GM19351 (cell line): Measurements from ENCODE around the gene TRIO.

ENCODE experiments used
- ATAC-seq: cut with Tn5 transposase; IDR thresholded peaks from one replicate; pipeline ENCODE4 v1.9.1; 2021; ENCODE audit warnings: mild to moderate bottlenecking, moderate library complexity; ENCODE audit not compliant: unreplicated experiment

Gene TRIO

DNA sequence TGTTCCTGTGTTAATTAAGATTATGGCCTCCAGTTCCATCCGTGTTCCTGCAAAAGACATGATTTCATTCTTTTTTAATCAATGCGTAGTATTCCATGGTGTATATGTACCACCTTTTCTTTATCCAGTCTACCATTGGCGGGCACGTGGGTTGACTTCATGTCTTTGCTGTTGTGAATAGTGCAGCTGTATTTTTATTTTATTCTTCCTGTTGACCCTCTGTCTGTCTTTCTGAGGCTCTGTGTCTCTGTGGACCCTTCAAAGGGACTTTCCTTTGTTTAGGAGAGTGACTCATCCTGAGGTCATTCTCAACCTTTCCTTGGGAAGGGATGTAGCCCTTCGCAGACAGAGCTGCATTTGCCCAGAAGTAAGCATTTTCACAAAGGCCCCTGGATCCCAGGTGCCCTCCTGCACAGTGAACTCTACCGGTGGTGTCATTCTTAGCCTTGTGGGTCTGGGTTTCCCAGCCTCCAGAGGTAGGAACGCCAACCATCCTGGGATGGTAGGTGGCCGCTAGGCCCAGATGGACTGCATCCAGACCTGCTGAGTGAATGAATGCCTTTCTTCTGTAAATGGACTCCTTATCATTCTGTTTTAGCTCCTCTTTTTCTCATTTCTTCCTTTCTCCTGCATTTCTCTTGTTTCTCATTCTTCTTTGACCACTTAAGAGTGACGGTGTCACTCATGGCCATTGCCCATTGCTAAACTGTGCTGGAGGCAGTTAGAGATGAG lies 22.4 kb downstream of the TRIO start:
- ATAC-seq: no peak

DNA sequence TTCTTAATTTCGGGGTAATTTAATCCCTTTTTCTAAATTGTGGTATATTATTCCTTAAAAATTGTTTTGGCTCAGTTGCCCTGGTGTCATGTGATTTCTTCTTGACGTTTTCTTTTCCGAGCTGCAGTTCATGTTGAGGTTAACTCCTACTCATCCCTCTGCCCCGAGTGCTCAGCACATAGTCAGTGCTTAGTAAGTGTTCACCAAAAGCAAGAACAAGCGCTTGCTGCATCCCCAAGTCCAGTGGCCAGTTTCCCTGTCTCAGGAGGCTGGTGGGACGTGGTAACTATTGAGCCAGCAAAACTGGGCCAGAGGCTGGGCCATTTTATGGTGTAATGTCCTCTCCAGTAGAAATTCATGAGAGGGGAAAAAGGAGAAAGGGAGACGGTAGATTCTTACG lies 23.3 kb downstream of the TRIO start:
- no peak for ATAC-seq

DNA sequence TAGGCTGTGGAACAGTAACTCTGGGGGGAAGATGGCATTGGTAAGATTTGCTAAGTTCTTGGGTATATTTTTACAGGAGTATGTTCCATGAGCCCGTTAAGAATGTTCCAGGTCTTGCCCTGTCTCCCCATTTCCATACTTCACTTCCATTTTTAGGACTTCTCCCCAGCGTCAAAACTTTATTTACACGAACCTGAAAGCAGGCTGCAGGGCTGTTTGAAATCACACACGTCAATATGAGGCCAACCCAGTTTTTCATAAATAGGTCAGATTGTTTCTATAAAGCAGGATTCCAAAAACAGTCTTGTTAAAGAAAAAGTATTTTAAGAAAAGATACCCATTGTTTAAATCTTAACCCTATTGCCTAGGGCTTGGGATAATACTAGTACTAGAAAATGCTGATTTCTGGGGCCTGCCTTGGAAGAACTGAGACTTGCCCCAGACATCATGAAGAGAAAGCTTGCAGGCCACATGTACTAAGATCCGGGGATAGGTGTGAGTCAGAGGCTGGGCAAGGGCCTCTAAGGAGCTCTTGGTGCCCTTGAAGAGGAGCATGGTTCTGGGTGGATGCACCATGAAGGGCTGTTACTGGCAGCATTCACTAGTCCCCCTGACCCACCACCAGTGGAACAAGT lies 24.2 kb downstream of the TRIO start:
- ATAC-seq: peak; percentile 42

DNA sequence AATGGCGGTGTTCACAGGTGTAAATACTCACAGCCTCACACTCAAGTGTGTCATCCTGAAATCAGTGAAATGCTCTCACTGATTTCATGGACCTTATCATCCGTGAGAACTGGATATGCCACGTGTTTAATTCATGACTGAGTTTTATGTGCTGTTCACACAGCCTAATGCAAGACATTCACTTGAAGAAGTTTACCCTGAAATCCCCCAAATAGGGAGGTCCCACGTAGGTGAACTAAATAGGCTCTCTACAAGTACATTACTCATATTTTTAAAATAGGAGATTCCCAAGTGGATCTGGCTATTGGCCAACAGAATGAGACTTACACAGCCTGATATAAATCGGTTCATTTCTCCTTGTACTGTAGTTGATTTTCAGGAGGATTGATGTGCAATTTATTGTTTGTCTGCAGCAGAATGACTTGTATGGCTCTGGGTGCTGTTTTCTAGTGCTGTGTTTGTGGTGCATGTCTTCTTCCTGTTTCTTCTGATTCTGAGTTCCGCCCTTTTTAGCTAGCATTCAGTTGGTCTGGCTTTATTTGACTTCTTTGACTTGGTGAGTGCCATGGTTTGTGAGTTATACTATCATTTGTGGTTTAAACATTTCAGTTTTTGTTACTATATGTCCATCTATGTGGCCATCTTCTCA lies 25.1 kb downstream of the TRIO start:
- ATAC-seq: peak; percentile 37

DNA sequence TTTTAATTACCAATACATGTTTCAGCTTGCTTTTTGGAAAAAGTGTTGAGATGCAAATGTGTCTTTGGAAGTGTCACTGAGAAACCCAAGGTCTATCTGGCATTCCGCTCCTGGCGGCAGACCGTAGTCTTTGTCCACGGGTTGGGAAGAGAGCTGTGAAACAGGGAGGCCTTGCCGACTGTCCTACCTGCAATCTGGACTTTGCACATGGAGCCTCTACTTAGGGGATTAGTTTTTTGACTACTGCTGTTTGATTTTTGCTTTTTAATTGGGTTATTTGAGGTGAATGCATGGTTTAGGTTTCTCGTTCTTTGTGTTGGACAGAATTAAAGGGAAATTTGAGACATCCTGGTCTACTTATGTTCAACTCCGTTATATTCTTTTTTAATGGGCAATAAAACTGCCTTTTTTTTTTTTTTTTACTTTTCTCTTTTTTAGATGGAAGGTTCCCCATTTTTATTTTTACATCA lies 25.7 kb downstream of the TRIO start:
- ATAC-seq: no peak

DNA sequence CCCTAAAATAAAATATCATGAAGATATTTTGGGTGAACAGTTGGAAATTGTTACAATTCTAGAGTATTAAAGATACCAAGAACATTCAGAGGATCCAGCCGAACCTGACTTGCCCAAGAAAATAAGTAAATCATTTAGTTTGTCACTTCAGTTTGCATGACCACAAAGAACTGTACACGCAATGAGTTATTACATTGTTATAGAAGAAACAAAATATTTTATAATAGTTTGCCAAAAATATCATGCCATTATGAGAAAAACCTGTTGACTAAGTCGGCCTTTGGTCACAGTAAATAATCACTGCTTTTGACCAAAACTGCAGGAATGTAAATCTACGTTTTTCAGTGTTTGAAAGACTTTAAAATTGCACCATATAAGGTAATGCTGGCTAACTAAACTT lies 27.9 kb downstream of the TRIO start:
- no peak for ATAC-seq

DNA sequence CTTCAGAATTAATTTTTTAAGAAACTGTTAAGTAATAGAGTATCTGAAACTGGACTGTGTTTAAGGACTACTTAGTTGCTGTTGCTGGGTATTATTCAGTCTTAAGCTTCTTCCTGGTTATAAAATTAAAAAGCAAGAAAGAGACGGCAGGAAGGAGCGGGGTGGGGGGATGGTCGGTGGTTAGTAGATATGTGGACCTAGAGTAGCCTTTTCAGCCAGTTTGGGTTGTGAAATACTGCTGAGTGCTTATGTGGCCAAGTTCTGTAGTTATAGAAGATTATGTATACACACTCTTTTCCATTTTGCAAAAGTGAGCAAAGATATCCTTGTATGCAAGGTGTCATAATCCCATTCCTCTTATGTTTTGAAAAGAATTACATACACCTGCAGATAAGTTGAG lies 28.5 kb downstream of the TRIO start:
- no peak for ATAC-seq

DNA sequence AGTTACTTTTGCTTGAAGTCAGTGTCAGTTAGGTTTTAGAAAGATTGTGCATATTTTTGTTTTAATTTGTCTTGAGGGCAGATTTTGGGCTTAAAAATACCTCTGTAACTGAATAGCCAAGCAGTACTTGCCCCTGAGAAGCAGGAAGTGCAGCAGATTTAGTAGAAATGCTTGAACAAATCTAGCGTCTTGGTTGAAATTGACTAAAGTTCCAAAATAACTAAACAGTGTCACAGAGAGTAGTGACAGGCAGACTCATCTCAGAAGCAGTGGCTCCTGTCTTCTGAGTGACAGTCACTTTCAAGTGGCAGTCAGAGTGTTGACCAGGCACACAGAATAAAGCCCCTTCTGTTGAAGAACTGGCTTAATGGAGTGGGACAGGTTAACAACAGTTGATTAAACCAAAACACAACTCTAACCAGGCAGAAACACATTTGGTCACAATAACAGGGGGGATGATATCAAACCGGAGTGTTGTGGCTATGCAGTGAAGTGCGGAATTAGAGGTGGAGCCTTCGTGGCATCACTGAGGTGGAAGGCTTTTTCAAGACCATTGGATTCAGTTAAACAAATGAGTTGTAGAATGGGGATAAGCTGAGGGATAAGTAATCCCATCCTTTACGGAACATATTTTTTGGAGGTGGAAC lies 29.1 kb downstream of the TRIO start:
- ATAC-seq: peak; percentile 63

DNA sequence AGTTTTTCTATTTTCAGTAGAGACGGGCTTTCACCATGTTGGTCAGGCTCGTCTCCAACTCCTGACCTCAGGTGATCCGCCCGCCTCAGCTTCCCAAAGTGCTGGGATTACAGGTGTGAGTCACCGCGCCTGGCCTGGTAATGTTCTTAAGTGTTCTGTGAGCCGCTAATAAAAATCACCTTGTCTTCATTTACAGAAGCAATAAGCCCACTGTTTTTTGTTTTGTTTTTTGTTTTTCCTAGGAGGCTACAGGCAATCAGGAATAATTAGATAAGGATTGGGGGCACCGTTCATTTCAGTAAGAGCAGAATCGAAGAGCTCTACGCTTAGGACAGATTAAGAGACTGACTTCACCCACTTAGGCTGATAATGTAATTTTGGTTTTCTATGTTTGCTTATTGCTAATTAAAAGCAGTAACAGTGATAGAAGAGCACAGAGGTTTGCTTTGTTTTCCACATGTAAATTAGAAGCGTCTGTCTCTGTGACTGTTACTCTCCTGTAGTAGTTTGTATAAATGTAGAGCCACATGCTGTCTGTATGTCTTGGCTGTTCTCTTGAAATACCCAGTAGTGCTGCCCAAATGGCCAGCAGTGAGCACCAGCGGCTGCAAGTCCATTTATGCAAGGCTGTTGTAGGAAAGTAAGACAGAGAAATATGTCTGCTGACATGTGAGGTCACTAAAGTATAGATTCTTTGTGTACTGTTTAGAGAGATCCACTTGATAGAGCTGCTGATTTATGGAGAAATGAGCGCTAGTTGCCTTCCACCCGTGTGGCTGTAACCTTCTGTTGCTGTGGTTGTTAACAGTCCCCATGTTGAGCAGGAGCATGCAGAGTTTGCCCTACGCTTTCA lies 30.5 kb downstream of the TRIO start:
- no peak for ATAC-seq

DNA sequence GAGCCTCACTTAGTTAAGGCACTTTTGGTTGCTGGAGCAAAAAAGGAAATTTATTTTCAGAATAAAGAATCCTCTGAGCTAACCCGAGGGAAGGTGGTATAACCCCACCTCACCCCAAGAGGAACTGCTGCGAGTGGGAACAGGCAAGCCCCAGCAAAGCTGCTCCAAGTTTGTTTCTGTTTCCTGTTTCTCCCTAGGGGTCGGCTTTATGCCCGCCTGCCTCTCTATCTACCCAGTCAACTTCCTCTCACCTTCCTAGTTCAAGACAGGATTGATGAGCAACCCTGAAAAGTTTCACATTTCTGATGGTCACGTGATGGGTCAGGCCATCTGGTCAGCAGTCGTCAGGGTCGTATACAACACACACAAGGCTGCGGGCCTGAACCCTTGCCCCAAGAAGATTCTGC lies 31.1 kb downstream of the TRIO start:
- no peak for ATAC-seq

DNA sequence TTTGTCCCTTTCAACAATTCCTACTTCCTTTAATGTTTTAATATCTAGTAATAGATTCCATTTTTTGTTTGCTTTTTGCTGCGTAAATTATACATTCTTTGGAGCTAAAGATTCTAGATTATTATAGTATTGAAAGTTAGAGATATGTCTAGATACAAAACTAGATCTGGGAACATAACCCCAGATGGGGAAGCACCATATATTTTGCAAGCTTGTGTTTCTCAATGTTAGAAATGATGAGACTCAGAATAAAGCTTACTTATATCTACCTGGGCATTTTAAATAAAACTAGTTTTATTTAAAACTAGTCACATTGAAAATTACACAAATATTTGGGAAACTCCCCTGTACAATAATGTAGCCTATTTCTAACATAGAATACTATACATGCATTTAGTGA lies 32.2 kb downstream of the TRIO start:
- ATAC-seq: no peak

DNA sequence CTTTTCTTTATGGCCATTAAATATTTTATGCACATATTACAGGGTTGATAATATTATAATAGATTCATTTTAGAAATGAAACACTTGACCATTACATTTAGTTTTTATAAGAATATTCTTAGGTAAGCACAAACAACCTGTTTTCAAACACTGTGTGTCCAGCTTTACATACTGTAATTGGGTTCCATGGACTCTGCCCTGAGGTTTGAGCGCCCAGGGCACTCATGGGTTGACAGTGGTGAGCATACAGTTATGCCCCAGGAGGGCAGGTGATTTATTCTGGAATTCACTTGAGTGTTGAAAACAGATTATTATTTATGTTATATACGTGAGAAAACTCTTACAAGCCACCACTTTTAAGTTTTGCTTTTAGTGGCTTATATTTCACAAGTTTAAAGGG lies 33.7 kb downstream of the TRIO start:
- no peak for ATAC-seq

DNA sequence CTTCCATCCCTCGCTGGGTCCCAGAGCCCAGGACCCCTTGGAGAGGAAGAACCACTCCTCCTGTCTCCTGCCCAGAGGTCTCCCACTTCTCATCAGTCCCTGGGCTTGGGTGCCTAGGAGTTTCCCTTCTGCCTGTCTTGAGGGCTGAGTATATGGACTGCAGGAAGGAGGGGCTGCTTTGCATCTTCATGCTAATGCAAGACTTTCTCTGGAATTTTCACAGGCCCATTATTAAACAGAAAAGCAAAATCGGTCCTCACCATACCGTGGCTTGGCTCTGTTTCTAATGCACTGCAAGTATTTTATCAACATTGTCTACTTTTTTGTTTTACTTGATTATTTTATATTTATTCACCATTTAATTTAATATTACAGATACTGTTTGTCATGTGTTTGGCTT lies 34.5 kb downstream of the TRIO start:
- no peak for ATAC-seq

DNA sequence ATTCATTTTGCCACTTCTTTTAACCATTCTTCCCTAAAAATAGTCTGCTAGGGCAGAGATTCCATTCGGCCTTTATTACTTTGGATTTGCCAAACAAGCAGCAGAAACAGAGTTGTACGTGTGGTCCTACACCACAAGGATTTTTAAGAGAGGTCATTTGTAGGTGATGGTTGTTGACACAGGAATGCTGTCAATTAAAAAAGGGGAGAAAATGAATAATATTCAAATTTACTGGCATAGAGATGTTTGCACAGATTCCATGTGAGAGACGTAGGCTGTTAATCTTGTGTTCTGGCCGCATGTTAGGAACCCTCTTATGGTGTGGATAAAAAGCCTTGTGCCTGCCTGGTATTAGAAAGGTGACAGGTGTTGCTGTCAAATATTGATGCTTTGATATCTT lies 34.9 kb downstream of the TRIO start:
- ATAC-seq: no peak

DNA sequence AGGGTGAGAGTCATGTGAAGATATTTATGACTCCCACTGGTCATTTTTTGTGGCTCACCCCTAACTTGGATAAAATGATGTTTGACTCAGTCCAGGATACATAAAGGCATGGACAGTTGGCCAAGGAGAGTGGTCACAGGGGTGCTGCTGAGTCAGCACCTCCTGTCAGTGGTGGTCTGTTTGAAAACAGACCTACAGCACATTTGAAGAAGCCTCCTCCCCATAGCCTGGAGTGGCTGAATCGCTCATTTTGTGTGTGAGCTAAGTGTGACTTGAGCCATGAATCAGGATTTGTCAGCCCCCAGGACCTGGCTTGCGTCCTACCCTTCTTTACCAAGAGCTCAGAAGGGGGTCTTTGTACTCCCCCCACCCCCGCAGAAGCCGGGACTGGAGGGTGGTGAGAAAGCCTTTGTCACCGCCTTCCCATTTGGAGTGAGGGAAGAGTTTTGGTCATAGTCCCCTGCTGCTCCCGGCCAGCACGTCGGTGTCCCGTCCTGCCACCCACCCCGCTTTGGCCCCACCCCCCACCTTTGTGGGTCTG lies 35.6 kb downstream of the TRIO start:
- no peak for ATAC-seq

DNA sequence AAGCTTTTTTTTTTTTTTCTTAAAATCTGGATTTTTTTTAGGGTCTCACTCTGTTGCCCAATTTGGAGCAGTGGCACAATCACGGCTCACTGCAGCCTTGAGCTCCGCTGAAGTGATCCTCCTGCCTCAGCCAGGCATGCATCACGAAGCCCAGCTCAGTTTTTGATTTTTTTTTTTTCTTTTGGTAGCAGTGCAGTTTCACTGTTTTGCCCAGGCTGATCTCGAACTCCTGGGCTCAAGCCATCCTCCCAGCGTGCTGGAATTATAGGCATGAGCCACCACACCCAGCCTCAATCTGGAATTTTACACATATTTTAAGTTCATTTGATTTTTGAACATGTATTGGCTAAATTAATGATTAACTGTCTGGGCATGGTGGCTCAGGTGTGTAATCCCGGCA lies 36.3 kb downstream of the TRIO start:
- no peak for ATAC-seq

DNA sequence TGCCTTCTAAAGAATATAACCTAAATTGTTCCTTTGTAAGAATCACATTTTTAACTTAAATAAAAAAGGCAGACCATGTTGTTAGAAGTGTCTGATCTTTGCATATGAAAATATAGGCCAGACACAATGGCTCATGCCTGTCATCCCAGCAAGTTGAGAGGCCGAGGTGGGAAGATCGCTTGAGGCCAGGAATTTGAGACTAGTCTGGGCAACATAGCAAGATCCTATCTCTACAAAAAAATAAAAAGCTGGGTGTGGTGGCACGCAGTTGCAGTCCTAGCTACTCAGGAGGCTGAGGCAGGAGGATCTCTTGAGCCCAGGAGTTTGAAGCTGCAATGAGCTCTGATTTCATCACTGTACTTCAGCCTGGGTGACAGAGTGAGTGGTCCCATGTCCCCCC lies 37.3 kb downstream of the TRIO start:
- no peak for ATAC-seq

DNA sequence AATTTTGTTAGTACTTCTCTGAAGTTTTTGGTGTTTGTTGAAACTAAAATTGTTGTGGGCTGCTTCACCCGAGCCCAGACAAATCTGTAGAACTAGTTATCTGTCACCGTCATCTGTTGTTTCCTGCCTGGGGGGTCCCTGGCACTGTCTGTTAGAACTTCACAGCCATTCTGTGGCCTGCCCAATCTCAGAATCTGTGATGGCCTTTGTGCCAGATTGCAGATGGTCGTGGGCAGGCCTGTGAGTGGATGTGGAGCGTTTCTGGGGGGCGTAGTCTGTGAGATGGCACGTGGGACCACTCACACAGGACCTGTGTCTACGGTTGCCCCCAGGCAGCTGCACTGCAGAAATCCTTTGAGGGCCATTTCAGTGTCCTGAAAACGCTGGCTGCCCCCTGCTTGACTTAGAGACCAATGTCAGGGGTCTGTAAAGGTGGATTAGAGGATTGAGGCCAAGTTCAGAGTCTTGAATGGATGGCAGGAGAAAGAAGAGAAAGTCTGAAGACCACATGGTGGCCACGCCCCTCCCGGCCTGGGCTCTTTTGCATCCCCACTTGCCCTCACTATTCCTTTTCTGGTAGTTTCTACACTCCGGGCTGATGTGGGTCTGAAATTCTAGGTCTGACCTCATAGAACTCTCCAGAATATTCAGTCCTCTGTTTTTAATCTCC lies 38.3 kb downstream of the TRIO start:
- no peak for ATAC-seq

DNA sequence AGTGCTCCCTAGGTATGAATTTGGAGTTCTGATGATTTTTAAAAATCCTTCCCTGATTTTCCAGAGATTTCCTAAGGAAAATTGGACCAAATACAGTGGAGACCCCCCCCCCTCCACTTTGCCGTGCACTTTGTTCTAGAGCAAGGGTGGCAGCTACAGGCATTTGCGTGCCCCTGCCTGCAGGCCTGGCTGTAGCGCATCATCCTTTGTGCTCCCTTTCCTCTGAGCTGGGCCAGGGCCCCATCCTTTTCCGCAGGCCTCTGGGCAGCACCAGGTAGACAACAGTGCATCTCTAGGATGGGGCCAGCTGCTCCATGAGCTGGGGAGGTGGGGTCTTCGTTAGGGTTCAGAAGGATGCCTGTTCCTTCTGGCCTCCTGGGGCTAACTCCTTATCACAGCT lies 39.6 kb downstream of the TRIO start:
- ATAC-seq: no peak
